Activated T-helper 2 cell treated with anti-CD3 and anti-CD28 coated beads, Interferon-gamma antibody, Interleukin-2, Interleukin-4, amounts not matched to agents 10 μg/mL and 5 μg/mL and 100 μg/mL, durations not matched to agents 14 hours and 24 hours and 36 hours (primary cell): Measurements from ENCODE around the gene WWC1. TPM values are rescaled to one million over a fixed set of nuclear protein-coding genes. Genes with fewer than 3 reads are reported as not detected.

ENCODE experiments used
- DNase-seq: peaks from one replicate; pipeline ENCODE4 v3.0.0; 2021; ENCODE audit warnings: low spot score
- H3K27ac Mint-ChIP-seq: one replicate; pipeline ENCODE4 v1.8.0; 2021; ENCODE audit warnings: mixed read lengths
- H3K27me3 Mint-ChIP-seq: one replicate; pipeline ENCODE4 v1.8.0; 2021; ENCODE audit warnings: low read depth, mixed read lengths
- H3K36me3 Mint-ChIP-seq: one replicate; pipeline ENCODE4 v1.8.0; 2021; ENCODE audit warnings: low read depth, mixed read lengths
- H3K4me1 Mint-ChIP-seq: one replicate; pipeline ENCODE4 v1.8.0; 2021; ENCODE audit warnings: low read depth, mixed read lengths
- H3K4me3 Mint-ChIP-seq: one replicate; pipeline ENCODE4 v1.8.0; 2021; ENCODE audit warnings: low read depth, mild to moderate bottlenecking, moderate library complexity, mixed read lengths
- H3K9me3 Mint-ChIP-seq: one replicate; pipeline ENCODE4 v1.8.0; 2021; ENCODE audit warnings: mixed read lengths
- intact Hi-C: fragments of 100-400 bp; cut with micrococcal nuclease; formaldehyde crosslinking; loops from one replicate; pipeline ENCODE4 v1.15.1; 2023
- total RNA-seq: library from RNA; stranded (reverse); gene quantifications from 2 replicates; pipeline ENCODE4 v1.2.3, GENCODE V29; 2022

WWC1 gene
- total RNA-seq, 1 donor from 2014 or later = 0.59 TPM

- H3K9me3 Mint-ChIP-seq = no peaks in the 10 kb centered on the region
- H3K36me3 Mint-ChIP-seq = no peaks in the 10 kb centered on the region
- intact Hi-C loops = no loop called here
- no peak overlapping the region for H3K27ac Mint-ChIP-seq
- H3K27me3 Mint-ChIP-seq = peaks cover 2% of the 10 kb centered on the region
- no peak overlapping the region for H3K4me3 Mint-ChIP-seq
- H3K4me1 Mint-ChIP-seq = no peaks in the 10 kb centered on the region
- no peak for DNase-seq
Measured at GRCh38 chr5:168370831-168371230, 79.4 kb downstream of the WWC1 start.

- H3K27me3 Mint-ChIP-seq = peaks cover 2% of the 10 kb centered on the region
- peaks cover 5% of the 10 kb centered on the region for H3K4me1 Mint-ChIP-seq
- intact Hi-C loops = no loop called here
Measured at GRCh38 chr5:168372356-168372946, 81.0 kb downstream of the WWC1 start.

DNA sequence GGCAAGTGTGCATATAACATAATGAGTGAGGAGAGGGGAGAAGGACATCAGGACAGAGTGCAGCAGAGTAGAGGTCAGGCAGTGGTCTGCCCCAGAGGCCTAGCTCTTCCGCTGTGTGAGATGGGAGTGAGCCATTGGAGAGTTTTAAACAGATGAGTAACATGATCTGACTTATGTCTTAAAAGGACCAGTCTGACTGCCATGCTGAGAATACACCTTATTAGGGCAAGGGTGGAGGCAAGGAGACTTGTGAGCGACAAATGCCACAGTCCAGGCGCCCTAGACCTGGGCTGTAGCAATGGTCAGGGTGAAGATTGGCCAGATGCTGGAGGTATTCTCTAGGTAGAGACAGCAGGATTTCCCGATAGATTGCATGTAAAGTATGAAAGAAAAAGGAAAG, 83.1 kb downstream of the WWC1 start:
- no peaks in the 10 kb centered on the region for H3K9me3 Mint-ChIP-seq
- intact Hi-C loops = no loop called here

More at GRCh38 chr5:168372356-168372946, 81.0 kb downstream of the WWC1 start:
- H3K9me3 Mint-ChIP-seq = no peaks in the 10 kb centered on the region
- no peak overlapping the region for H3K4me3 Mint-ChIP-seq
- no peaks in the 10 kb centered on the region for H3K36me3 Mint-ChIP-seq
- H3K27ac Mint-ChIP-seq = no peak overlapping the region
- DNase-seq = no peak

DNA sequence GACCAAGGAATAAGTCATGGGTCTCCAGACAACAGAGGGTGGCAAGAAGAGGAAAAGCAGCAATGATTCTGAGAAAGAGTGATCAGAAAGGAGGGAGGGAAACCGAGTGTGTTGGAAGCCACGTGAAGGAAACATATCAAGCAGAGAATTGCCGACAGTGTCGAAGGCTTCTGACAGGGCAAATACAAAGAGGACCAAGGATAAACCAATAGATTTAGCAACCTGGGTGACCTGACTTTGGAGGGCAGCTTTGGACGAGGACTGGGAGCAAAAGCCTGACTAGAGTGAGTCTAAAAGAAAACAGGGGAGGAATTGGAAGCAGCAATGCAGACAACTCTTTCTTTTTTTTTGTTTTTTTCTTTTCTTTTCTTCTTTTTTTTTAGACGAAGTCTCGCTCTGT, 83.8 kb downstream of the WWC1 start:
- H3K27me3 Mint-ChIP-seq = no peaks in the 10 kb centered on the region
- H3K27ac Mint-ChIP-seq = no peak overlapping the region
- intact Hi-C loops = no loop called here
- H3K4me1 Mint-ChIP-seq = peaks cover 7% of the 10 kb centered on the region
- no peak overlapping the region for H3K4me3 Mint-ChIP-seq
- no peaks in the 10 kb centered on the region for H3K9me3 Mint-ChIP-seq
- H3K36me3 Mint-ChIP-seq = no peaks in the 10 kb centered on the region
- DNase-seq = no peak

More for the DNA sequence above, 83.1 kb downstream of the WWC1 start:
- H3K4me3 Mint-ChIP-seq = no peak overlapping the region
- no peak for DNase-seq
- peaks cover 7% of the 10 kb centered on the region for H3K4me1 Mint-ChIP-seq
- H3K27me3 Mint-ChIP-seq = no peaks in the 10 kb centered on the region
- no peak overlapping the region for H3K27ac Mint-ChIP-seq
- no peaks in the 10 kb centered on the region for H3K36me3 Mint-ChIP-seq

GRCh38 chr5:168377525-168377924, 86.1 kb downstream of the WWC1 start:
- H3K36me3 Mint-ChIP-seq = no peaks in the 10 kb centered on the region
- H3K27ac Mint-ChIP-seq = no peak overlapping the region
- no peak for DNase-seq
- no peaks in the 10 kb centered on the region for H3K9me3 Mint-ChIP-seq
- H3K4me3 Mint-ChIP-seq = no peak overlapping the region
- peaks cover 7% of the 10 kb centered on the region for H3K4me1 Mint-ChIP-seq
- intact Hi-C loops = no loop called here
- no peaks in the 10 kb centered on the region for H3K27me3 Mint-ChIP-seq

GRCh38 chr5:168378741-168379140, 87.3 kb downstream of the WWC1 start:
- Mint-ChIP-seq H3K27me3 (no peaks in the 10 kb centered on the region), H3K4me1 (peaks cover 11% of the 10 kb centered on the region), H3K27ac (no peak overlapping the region), H3K4me3 (no peak overlapping the region), H3K9me3 (no peaks in the 10 kb centered on the region), H3K36me3 (no peaks in the 10 kb centered on the region)
- intact Hi-C loops = no loop called here
- no peak for DNase-seq

GRCh38 chr5:168382421-168382820, 91.0 kb downstream of the WWC1 start:
- intact Hi-C loops = no loop called here
- Mint-ChIP-seq H3K27ac (no peak overlapping the region), H3K4me1 (peaks cover 7% of the 10 kb centered on the region), H3K4me3 (no peak overlapping the region), H3K36me3 (no peaks in the 10 kb centered on the region), H3K9me3 (peaks cover 4% of the 10 kb centered on the region), H3K27me3 (no peaks in the 10 kb centered on the region)
- DNase-seq = no peak

- Mint-ChIP-seq H3K4me1 (no peaks in the 10 kb centered on the region), H3K9me3 (peaks cover under 1% of the 10 kb centered on the region), H3K27me3 (peaks cover 4% of the 10 kb centered on the region), H3K27ac (no peak overlapping the region), H3K36me3 (no peaks in the 10 kb centered on the region), H3K4me3 (no peak overlapping the region)
- DNase-seq = no peak
- intact Hi-C loops = no loop called here
Measured at GRCh38 chr5:168390491-168390890, 99.0 kb downstream of the WWC1 start.

GRCh38 chr5:168393773-168394172, 102.3 kb downstream of the WWC1 start:
- intact Hi-C loops = no loop called here
- H3K27me3 Mint-ChIP-seq = peaks cover 13% of the 10 kb centered on the region
- H3K4me1 Mint-ChIP-seq = no peaks in the 10 kb centered on the region
- H3K36me3 Mint-ChIP-seq = no peaks in the 10 kb centered on the region
- no peak overlapping the region for H3K27ac Mint-ChIP-seq
- DNase-seq = no peak
- H3K4me3 Mint-ChIP-seq = no peak overlapping the region
- H3K9me3 Mint-ChIP-seq = no peaks in the 10 kb centered on the region

GRCh38 chr5:168400429-168401220, 109.2 kb downstream of the WWC1 start:
- H3K4me3 Mint-ChIP-seq = no peak overlapping the region
- H3K27ac Mint-ChIP-seq = no peak overlapping the region
- peaks cover 56% of the 10 kb centered on the region for H3K27me3 Mint-ChIP-seq
- no peaks in the 10 kb centered on the region for H3K4me1 Mint-ChIP-seq
- H3K9me3 Mint-ChIP-seq = no peaks in the 10 kb centered on the region
- no peak for DNase-seq
- intact Hi-C loops = no loop called here
- no peaks in the 10 kb centered on the region for H3K36me3 Mint-ChIP-seq

DNA sequence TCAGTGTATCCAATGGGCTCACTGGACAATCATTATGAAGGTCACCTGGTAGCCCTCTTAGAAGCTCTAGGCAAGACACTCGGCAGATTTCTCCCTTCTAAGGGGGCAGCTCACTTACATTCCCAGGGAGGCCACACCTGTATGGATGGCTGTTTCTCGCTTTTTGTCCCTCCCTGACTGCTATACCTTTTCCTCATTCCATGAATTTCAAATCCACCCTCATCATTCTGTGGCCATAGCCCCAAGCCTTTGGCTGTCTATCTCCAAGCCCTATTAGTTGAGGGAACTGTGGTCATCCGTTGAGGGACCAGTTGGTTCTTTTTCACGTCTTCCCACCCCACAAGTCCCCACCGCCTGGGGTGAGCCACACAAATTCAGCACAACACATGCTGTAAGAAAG, 109.8 kb downstream of the WWC1 start:
- H3K27ac Mint-ChIP-seq = no peak overlapping the region
- peaks cover 58% of the 10 kb centered on the region for H3K27me3 Mint-ChIP-seq
- H3K9me3 Mint-ChIP-seq = no peaks in the 10 kb centered on the region
- H3K4me1 Mint-ChIP-seq = no peaks in the 10 kb centered on the region
- no peak overlapping the region for H3K4me3 Mint-ChIP-seq
- H3K36me3 Mint-ChIP-seq = no peaks in the 10 kb centered on the region
- DNase-seq = no peak
- intact Hi-C loops = no loop called here

GRCh38 chr5:168401880-168402279, 110.4 kb downstream of the WWC1 start:
- H3K4me3 Mint-ChIP-seq = no peak overlapping the region
- no peak for DNase-seq
- no peak overlapping the region for H3K27ac Mint-ChIP-seq
- intact Hi-C loops = no loop called here
- H3K36me3 Mint-ChIP-seq = no peaks in the 10 kb centered on the region
- H3K27me3 Mint-ChIP-seq = peaks cover 56% of the 10 kb centered on the region
- H3K9me3 Mint-ChIP-seq = no peaks in the 10 kb centered on the region
- H3K4me1 Mint-ChIP-seq = no peaks in the 10 kb centered on the region

- H3K9me3 Mint-ChIP-seq = no peaks in the 10 kb centered on the region
- H3K4me1 Mint-ChIP-seq = peaks cover 10% of the 10 kb centered on the region
- no peak overlapping the region for H3K27ac Mint-ChIP-seq
- H3K4me3 Mint-ChIP-seq = no peak overlapping the region
- intact Hi-C loops = no loop called here
- DNase-seq = no peak
- peaks cover 74% of the 10 kb centered on the region for H3K27me3 Mint-ChIP-seq
- H3K36me3 Mint-ChIP-seq = no peaks in the 10 kb centered on the region
Measured at GRCh38 chr5:168404365-168404764, 112.9 kb downstream of the WWC1 start.
